Panc1 (cell line): ENCODE measurements around the gene GDE1. TPM values are rescaled to one million over a fixed set of nuclear protein-coding genes. Genes with fewer than 3 reads are reported as not detected.

Experiments
- ATAC-seq: fragments of 200-7000 bp; cut with Tn5 transposase; 2 replicates; pipeline ENCODE4 v1.9.1; 2020; ENCODE audit warnings: mild to moderate bottlenecking, moderate library complexity
- BruUV-seq: library from RNA; stranded (reverse); fragments of 400-500 nt; replicated peaks from 2 replicates; lab custom pipeline; 2021; lab: Mats Ljungman, UMichigan
- CTCF ChIA-PET: fragments of 300-600 bp; sonication (Branson Sonifier 250); formaldehyde crosslinking; loops from one replicate; lab custom pipeline; 2022; ENCODE audit warnings: antibody characterized with exemption; lab: Charles Lee
- POLR2A ChIA-PET: fragments of 300-600 bp; sonication (Branson Sonifier 250); formaldehyde crosslinking; loops from one replicate; lab custom pipeline; 2022; ENCODE audit warnings: antibody characterized with exemption; lab: Charles Lee
- DNase-seq: peaks from one replicate; pipeline ENCODE4 v3.0.0-alpha.2; 2010; ENCODE audit warnings: low read depth, low spot score
- H3K27ac ChIP-seq: 2 replicates; pipeline ENCODE4 v1.5.1; 2011; ENCODE audit warnings: mild to moderate bottlenecking, low read length, inconsistent platforms
- H3K27me3 ChIP-seq: fragments of 200-500 bp; sonication (Bioruptor generic); 2 replicates; pipeline ENCODE4 v1.6.0; 2014; ENCODE audit warnings: low read length, inconsistent platforms; ENCODE audit not compliant: control insufficient read depth, insufficient read depth
- H3K36me3 ChIP-seq: fragments of 200-500 bp; sonication (Bioruptor generic); 2 replicates; pipeline ENCODE4 v1.5.1; 2014; ENCODE audit warnings: inconsistent platforms, mild to moderate bottlenecking, low read length, moderate library complexity; ENCODE audit not compliant: control insufficient read depth, insufficient read depth
- H3K4me1 ChIP-seq: 2 replicates; pipeline ENCODE4 v1.5.1; 2011; ENCODE audit warnings: inconsistent platforms, mild to moderate bottlenecking, low read length, moderate library complexity; ENCODE audit not compliant: control insufficient read depth, insufficient read depth
- H3K4me3 ChIP-seq, 2 experiments: 2 replicates each; pipeline ENCODE4 v1.5.1; 2011 to 2012; ENCODE audit warnings: low read depth in 2 of 2, low read length in 2 of 2, mild to moderate bottlenecking in 2 of 2, inconsistent platforms in 1 of 2, moderate library complexity in 1 of 2
- H3K9me3 ChIP-seq: fragments of 200-500 bp; sonication (Bioruptor generic); 2 replicates; pipeline ENCODE4 v1.5.1; 2014; ENCODE audit warnings: low read depth, mild to moderate bottlenecking, inconsistent platforms, low read length, moderate library complexity; ENCODE audit not compliant: control insufficient read depth, insufficient read depth
- POLR2AphosphoS5 ChIP-seq: IDR thresholded peaks from 2 replicates; pipeline ENCODE4 v1.6.1; 2012; ENCODE audit warnings: mild to moderate bottlenecking, low read depth, low read length, moderate library complexity
- REST ChIP-seq, 2 experiments: IDR thresholded peaks; 2 replicates each; pipeline ENCODE4 v1.6.1; 2011 to 2012; ENCODE audit warnings: low read depth in 2 of 2, control low read depth in 1 of 2, low read length in 1 of 2, mild to moderate bottlenecking in 1 of 2, moderate library complexity in 1 of 2; ENCODE audit not compliant: insufficient read depth in 1 of 2
- SIN3A ChIP-seq: IDR thresholded peaks from 2 replicates; pipeline ENCODE4 v1.6.1; 2012; ENCODE audit warnings: low read depth, mild to moderate bottlenecking, low read length, moderate library complexity, borderline replicate concordance; ENCODE audit not compliant: insufficient read depth
- TCF7L2 ChIP-seq: IDR thresholded peaks from 2 replicates; pipeline ENCODE4 v1.6.1; 2011; ENCODE audit warnings: mild to moderate bottlenecking, low read depth, low read length, inconsistent platforms
- in situ Hi-C: cut with HindIII; loops from 2 replicates; pipeline ENCODE4 v1.10.0; 2016; ENCODE audit warnings: low sequenced_read_pairs, low pct_unique_long_range_greater_than_20kb
- intact Hi-C: fragments of 100-400 bp; cut with micrococcal nuclease; formaldehyde crosslinking; loops from one replicate; pipeline ENCODE4 v1.10.0; 2022; ENCODE audit not compliant: unreplicated experiment
- total RNA-seq: library from RNA; stranded (reverse); gene quantifications from one replicate; pipeline ENCODE4 v1.2.1, GENCODE V29; 2021; ENCODE audit not compliant: unreplicated experiment
- TF ChIP-seq, protein P1 (sequence below): fragments of 450-650 bp; IDR thresholded peaks from 2 replicates; pipeline ENCODE4 v1.5.1; 2017; ENCODE audit warnings: mild to moderate bottlenecking

The GDE1 gene
- total RNA-seq, 1 experiment from 2014 or later = 135 TPM

DNA sequence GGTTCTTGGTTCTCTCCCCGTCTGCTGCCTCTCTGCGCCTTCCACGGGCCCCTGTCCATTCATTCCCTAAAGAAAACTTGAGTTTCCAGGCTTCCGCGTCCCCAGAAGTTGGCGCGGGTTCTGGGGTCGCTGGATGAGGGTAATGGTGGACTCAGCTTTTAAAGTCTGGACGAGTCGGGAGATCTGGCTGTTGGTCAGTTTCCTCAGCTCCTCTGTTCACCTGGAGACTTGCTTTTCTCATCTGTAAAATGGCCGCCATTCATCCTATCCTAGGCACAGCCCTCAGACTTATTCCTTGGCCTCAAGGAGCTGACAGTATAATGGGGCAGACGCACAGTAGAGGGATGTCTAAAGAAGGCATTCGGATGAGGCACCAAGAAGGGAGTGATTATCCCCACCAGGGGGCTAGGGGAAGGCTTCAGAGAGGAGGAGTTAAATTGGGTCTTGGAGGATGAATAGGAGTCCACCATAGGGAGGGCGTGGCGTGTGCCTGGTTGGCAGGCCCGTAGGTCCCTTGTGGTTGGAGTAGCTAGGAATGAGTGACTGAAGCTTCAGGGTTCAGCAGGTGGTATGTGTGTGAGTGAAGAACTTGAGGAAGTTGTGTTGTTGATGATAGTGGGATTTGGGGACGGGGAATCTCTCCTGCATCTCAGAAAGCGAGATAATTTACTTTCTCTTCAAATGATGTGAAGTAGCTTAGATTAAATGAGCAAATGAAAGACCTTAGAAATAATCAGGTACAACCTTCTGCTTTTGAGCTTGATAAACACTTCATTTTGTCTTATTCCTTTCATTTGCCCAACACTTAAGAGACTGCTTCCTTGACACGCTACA lies 34.3 kb upstream of the GDE1 start:
- DNase-seq (peak; percentile 84), ATAC-seq (peak; percentile 75)
- no peaks in the 10 kb centered on the region for H3K27me3 ChIP-seq
- peaks cover 15% of the 10 kb centered on the region for H3K4me1 ChIP-seq
- ChIA-PET CTCF (interaction anchor here (0.6 to 1.7 kb wide), 3 partner anchors 28 to 489 kb away, joined by 3 to 7 read pairs (median 3); partner anchors contain the start of gene COQ7), POLR2A (interaction anchor here (0.6 to 1.3 kb wide), 6 partner anchors 17 to 210 kb away, joined by 3 to 8 read pairs (median 4); no protein-coding TSS in a partner anchor)
- H3K36me3 ChIP-seq = peaks cover 6% of the 10 kb centered on the region
- H3K4me3 ChIP-seq = peak overlapping the region; percentile 78 to 95
- BruUV-seq = TSS peak; percentile 86
- intact Hi-C loops (no loop called here), in situ Hi-C loops (no loop called here)
- peak overlapping the region; percentile 98 for H3K27ac ChIP-seq
- no peaks in the 10 kb centered on the region for H3K9me3 ChIP-seq
- TF ChIP-seq SIN3A = no peak
- no peak for TF ChIP-seq REST (IDR thresholded peaks at IDR 0.05; ENCODE audit: insufficient read depth in 1 of 2, low read depth in 2 of 2, low read length in 1 of 2)
- TF ChIP-seq TCF7L2 = no peak
- TF ChIP-seq, protein P1, sequence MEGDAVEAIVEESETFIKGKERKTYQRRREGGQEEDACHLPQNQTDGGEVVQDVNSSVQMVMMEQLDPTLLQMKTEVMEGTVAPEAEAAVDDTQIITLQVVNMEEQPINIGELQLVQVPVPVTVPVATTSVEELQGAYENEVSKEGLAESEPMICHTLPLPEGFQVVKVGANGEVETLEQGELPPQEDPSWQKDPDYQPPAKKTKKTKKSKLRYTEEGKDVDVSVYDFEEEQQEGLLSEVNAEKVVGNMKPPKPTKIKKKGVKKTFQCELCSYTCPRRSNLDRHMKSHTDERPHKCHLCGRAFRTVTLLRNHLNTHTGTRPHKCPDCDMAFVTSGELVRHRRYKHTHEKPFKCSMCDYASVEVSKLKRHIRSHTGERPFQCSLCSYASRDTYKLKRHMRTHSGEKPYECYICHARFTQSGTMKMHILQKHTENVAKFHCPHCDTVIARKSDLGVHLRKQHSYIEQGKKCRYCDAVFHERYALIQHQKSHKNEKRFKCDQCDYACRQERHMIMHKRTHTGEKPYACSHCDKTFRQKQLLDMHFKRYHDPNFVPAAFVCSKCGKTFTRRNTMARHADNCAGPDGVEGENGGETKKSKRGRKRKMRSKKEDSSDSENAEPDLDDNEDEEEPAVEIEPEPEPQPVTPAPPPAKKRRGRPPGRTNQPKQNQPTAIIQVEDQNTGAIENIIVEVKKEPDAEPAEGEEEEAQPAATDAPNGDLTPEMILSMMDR = 0 out of 2 replicates have a peak, but pooled peaks have one; percentile 1
- TF ChIP-seq POLR2AphosphoS5 = no peak

- in situ Hi-C loops (no loop called here), intact Hi-C loops (no loop called here)
- no TSS peak for BruUV-seq
- no peaks in the 10 kb centered on the region for H3K27me3 ChIP-seq
- DNase-seq (peak; percentile 95), ATAC-seq (peak; percentile 96)
- CTCF ChIA-PET = interaction anchor here (0.6 to 1.7 kb wide), 5 partner anchors 28 to 488 kb away, joined by 3 to 7 read pairs (median 3); partner anchors contain the start of gene COQ7
- H3K27ac ChIP-seq = peak within 1 kb of the TSS; percentile 98
- peaks cover 13% of the 10 kb centered on the region for H3K36me3 ChIP-seq
- TF ChIP-seq POLR2AphosphoS5 = peak; percentile 91
- TF ChIP-seq SIN3A = 0 out of 2 replicates have a peak, but pooled peaks have one; percentile 51
- TF ChIP-seq, protein P1 = peak; percentile 97
- TF ChIP-seq TCF7L2 = peak; percentile 49; the same call in 1 of the 2 replicates
- TF ChIP-seq REST (IDR thresholded peaks at IDR 0.05; ENCODE audit: insufficient read depth in 1 of 2, low read depth in 2 of 2, low read length in 1 of 2) = no peak; a peak in 1 of 4 replicates
- no peaks in the 10 kb centered on the region for H3K9me3 ChIP-seq
- peak within 1 kb of the TSS; percentile 78 to 95 for H3K4me3 ChIP-seq
- peaks cover 15% of the 10 kb centered on the region for H3K4me1 ChIP-seq
- POLR2A ChIA-PET = interaction anchor here (0.8 to 1.3 kb wide), 3 partner anchors 17 to 193 kb away, joined by 3 to 5 read pairs (median 3); no protein-coding TSS in a partner anchor
These were observed 33.5 kb upstream of the GDE1 start, which contains the start of gene VPS35L for GRCh38 chr16:19555186-19555937. Gene VPS35L, plus strand, starts transcription at chr16:19555703. Its CDS starts 27 bp downstream, at chr16:19555730.
